H1 (cell line): Measurements from ENCODE around the gene COL25A1. TPM values are rescaled to one million over a fixed set of nuclear protein-coding genes. Genes with fewer than 3 reads are reported as not detected.

Source experiments
- RBBP5 ChIP-seq: IDR thresholded peaks from 2 replicates; pipeline ENCODE4 v1.7.1; 2012; ENCODE audit warnings: low read depth, mild to moderate bottlenecking, inconsistent platforms, low read length, moderate library complexity, borderline replicate concordance
- polyA plus RNA-seq, 7 experiments: library from polyadenylated mRNA; depleted of rRNA in 3 of 7; stranded (reverse) in 5 of 7; unstranded in 2 of 7; fragments of >200 nt in 5 of 7; fragments of 200-250 nt in 2 of 7; gene quantifications; 1 replicate in 5 of 7; 2 replicates in 1 of 7; 4 replicates in 1 of 7; pipeline versions ENCODE4 v1.2.1 to v1.2.3, GENCODE V29; 2011 to 2013; ENCODE audit warnings: missing spikeins in 2 of 7, mixed read lengths in 2 of 7
- total RNA-seq: library from RNA; stranded (reverse); fragmentation: NEBNext Ultra II Directional; extraction: Animal tissue kit (Norgen Biotek cat#: 25700); gene quantifications from 2 replicates; pipeline ENCODE4 v1.2.1, GENCODE V29; 2021

The COL25A1 gene
- total and polyA plus RNA-seq, 2 of the 8 experiments (the other 6 are each of a cell fraction or from before 2014, with no cell fraction given): 1.1 to 8.3 TPM

DNA sequence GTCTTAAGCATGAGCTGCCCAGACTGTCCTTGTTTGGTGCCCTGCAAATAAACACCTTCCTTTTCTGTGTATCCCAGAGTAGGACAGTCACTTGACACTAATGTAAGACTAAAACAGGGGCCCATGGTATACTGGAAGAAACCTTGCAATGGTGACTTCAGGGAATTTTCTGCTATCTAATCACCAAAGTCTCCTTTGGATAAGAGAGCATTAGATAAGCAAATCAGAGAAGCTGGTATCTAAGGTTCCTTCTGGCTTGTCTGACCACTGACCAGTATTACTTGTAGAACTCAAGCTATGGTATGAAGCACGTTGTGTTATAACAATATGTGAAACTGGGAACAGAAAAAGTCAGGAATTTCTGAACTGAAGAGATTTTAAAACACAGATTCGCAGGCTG, 173.9 kb downstream of the COL25A1 start (continued):
- TF ChIP-seq RBBP5: no peak
